HG03095 (cell line): ENCODE data around the gene ROBO1.
"Not testable (repeated sequence)": the region's sequence is repeated elsewhere in the genome, so short reads cannot be mapped to it uniquely, and the experiment has no call there.

Experiments used
- ATAC-seq: cut with Tn5 transposase; IDR thresholded peaks from one replicate; pipeline ENCODE4 v1.9.1; 2021; ENCODE audit warnings: moderate library complexity; ENCODE audit not compliant: unreplicated experiment

ROBO1 gene

GRCh38 chr3:79767905-79768267, at the start of gene ROBO1:
Gene ROBO1, minus strand, starts transcription at chr3:79767998.
- ATAC-seq: no peak

GRCh38 chr3:79817224-79817623, 49.4 kb upstream of the ROBO1 start:
- ATAC-seq: no peak

GRCh38 chr3:79815478-79815877, 47.7 kb upstream of the ROBO1 start:
- ATAC-seq: no peak

GRCh38 chr3:79810581-79810980, 42.8 kb upstream of the ROBO1 start:
- ATAC-seq: no peak

- ATAC-seq: no peak
Measured at GRCh38 chr3:79810092-79810491, 42.3 kb upstream of the ROBO1 start.

- ATAC-seq: no peak
Measured at GRCh38 chr3:79809106-79809505, 41.3 kb upstream of the ROBO1 start.

- ATAC-seq: no peak
Measured at GRCh38 chr3:79808515-79808914, 40.7 kb upstream of the ROBO1 start.

- not testable (repeated sequence) for ATAC-seq
Measured at GRCh38 chr3:79790177-79790576, 22.4 kb upstream of the ROBO1 start.

- no peak for ATAC-seq
Measured at GRCh38 chr3:79773291-79773690, 5.5 kb upstream of the ROBO1 start.

- ATAC-seq: no peak
Measured at GRCh38 chr3:79769229-79769628, 1.4 kb upstream of the ROBO1 start.

GRCh38 chr3:79767194-79767904, 449 bp downstream of the ROBO1 start:
- ATAC-seq: no peak

- no peak for ATAC-seq
Measured at GRCh38 chr3:79766496-79767193, 1.2 kb downstream of the ROBO1 start.

- ATAC-seq: no peak
Measured at GRCh38 chr3:79765911-79766310, 1.9 kb downstream of the ROBO1 start.

GRCh38 chr3:79761441-79761840, 6.4 kb downstream of the ROBO1 start:
- no peak for ATAC-seq

GRCh38 chr3:79751703-79752102, 16.1 kb downstream of the ROBO1 start:
- no peak for ATAC-seq

- ATAC-seq: no peak
Measured at GRCh38 chr3:79737530-79737929, 30.3 kb downstream of the ROBO1 start.

- ATAC-seq: no peak
Measured at GRCh38 chr3:79729096-79729495, 38.7 kb downstream of the ROBO1 start.

GRCh38 chr3:79726786-79727185, 41.0 kb downstream of the ROBO1 start:
- no peak for ATAC-seq

- ATAC-seq: no peak
Measured at GRCh38 chr3:79724206-79724605, 43.6 kb downstream of the ROBO1 start.

- no peak for ATAC-seq
Measured at GRCh38 chr3:79690072-79690471, 77.7 kb downstream of the ROBO1 start.

GRCh38 chr3:79685108-79685507, 82.7 kb downstream of the ROBO1 start:
- ATAC-seq: no peak

GRCh38 chr3:79684041-79684440, 83.8 kb downstream of the ROBO1 start:
- ATAC-seq: no peak

GRCh38 chr3:79672731-79673130, 95.1 kb downstream of the ROBO1 start:
- ATAC-seq: no peak
